HepG2 (cell line): ENCODE measurements around the gene SLC25A25. TPM values are rescaled to one million over a fixed set of nuclear protein-coding genes. Genes with fewer than 3 reads are reported as not detected.
A peak's percentile ranks its signal among the peaks of the same experiment; 100 is the strongest.

Source experiments
- ELF1 ChIP-seq: sonication (generic); formaldehyde crosslinking; IDR thresholded peaks from 2 replicates; pipeline ENCODE4 v1.4.0; 2020; ENCODE audit warnings: missing genetic modification reagents
- GATAD2A ChIP-seq: IDR thresholded peaks from 2 replicates; pipeline ENCODE4 v1.6.1; 2016
- GFI1 ChIP-seq: sonication (generic); formaldehyde crosslinking; IDR thresholded peaks from 2 replicates; pipeline ENCODE4 v1.5.0; 2020; ENCODE audit warnings: missing genetic modification reagents, mild to moderate bottlenecking, borderline replicate concordance
- KLF11 ChIP-seq: IDR thresholded peaks from 2 replicates; pipeline ENCODE4 v1.6.1; 2016; ENCODE audit warnings: missing compliant biosample characterization
- PHF8 ChIP-seq: sonication (generic); formaldehyde crosslinking; IDR thresholded peaks from 2 replicates; pipeline ENCODE4 v1.5.0; 2020; ENCODE audit warnings: missing genetic modification reagents
- SOX13 ChIP-seq, 3 experiments: fragments of 450-650 bp in 1 of 3; sonication (generic) in 1 of 3; formaldehyde crosslinking in 1 of 3; IDR thresholded peaks in 2 of 3; conservative IDR thresholded peaks in 1 of 3; 2 replicates each; pipeline versions ENCODE4 v1.5.0 to v1.6.1; 2016 to 2020; ENCODE audit warnings: antibody characterized with exemption in 1 of 3, mild to moderate bottlenecking in 1 of 3, missing compliant biosample characterization in 1 of 3, missing genetic modification reagents in 1 of 3, moderate library complexity in 1 of 3
- TFE3 ChIP-seq: IDR thresholded peaks from 2 replicates; pipeline ENCODE4 v1.6.1; 2016
- ZNF772 ChIP-seq: sonication (generic); formaldehyde crosslinking; IDR thresholded peaks from 2 replicates; pipeline ENCODE4 v1.5.0; 2020; ENCODE audit warnings: mild to moderate bottlenecking, missing genetic modification reagents
- ZNF891 ChIP-seq: sonication (generic); formaldehyde crosslinking; IDR thresholded peaks from 2 replicates; pipeline ENCODE4 v1.5.0; 2020; ENCODE audit warnings: mild to moderate bottlenecking, missing genetic modification reagents
- polyA plus RNA-seq, 8 experiments: library from polyadenylated mRNA; depleted of rRNA in 3 of 8; stranded (reverse) in 7 of 8; unstranded in 1 of 8; fragments of >200 nt; fragmentation: Illumina TruSeq in 4 of 8; extraction: Trizol in 4 of 8; gene quantifications; 2 replicates each; pipeline versions ENCODE4 v1.2.1 to v1.2.3, GENCODE V29; 2011 to 2016; ENCODE audit warnings: low read depth in 4 of 8, missing spikeins in 1 of 8, mixed read lengths in 1 of 8; ENCODE audit not compliant: insufficient read depth in 1 of 8
- total RNA-seq, 5 experiments: library from RNA; depleted of rRNA; stranded (reverse); fragments of >200 nt; fragmentation: Illumina TruSeq; extraction: Trizol; gene quantifications; 2 replicates each; pipeline ENCODE4 v1.2.3, GENCODE V29; 2016; ENCODE audit warnings: low read depth in 1 of 5
- TF ChIP-seq, protein P1 (sequence below): sonication (generic); formaldehyde crosslinking; IDR thresholded peaks from 2 replicates; pipeline ENCODE4 v1.5.0; 2020; ENCODE audit warnings: mild to moderate bottlenecking, missing genetic modification reagents
- TF ChIP-seq, protein P2 (sequence below): sonication (generic); formaldehyde crosslinking; IDR thresholded peaks from 2 replicates; pipeline ENCODE4 v1.5.0; 2020; ENCODE audit warnings: mild to moderate bottlenecking, missing genetic modification reagents, moderate library complexity
- TF ChIP-seq, protein P3 (sequence below): IDR thresholded peaks from 2 replicates; pipeline ENCODE4 v1.6.1; 2016; ENCODE audit warnings: low read depth
- TF ChIP-seq, protein P4 (sequence below), 2 experiments: sonication (generic) in 1 of 2; formaldehyde crosslinking in 1 of 2; IDR thresholded peaks; 2 replicates each; pipeline versions ENCODE4 v1.4.0 to v1.6.1; 2018 to 2020; ENCODE audit warnings: missing genetic modification reagents in 2 of 2, borderline replicate concordance in 1 of 2, low read depth in 1 of 2, mild to moderate bottlenecking in 1 of 2, missing biosample characterization in 1 of 2
- TF ChIP-seq, protein P5 (sequence below): sonication (generic); formaldehyde crosslinking; IDR thresholded peaks from 2 replicates; pipeline ENCODE4 v1.4.0; 2020; ENCODE audit warnings: missing genetic modification reagents

SLC25A25 gene
- total and polyA plus RNA-seq, 2 of the 13 experiments (the other 11 are each of a cell fraction or from before 2014, with no cell fraction given) = 10.5 to 24.8 TPM

GRCh38 chr9:128051932-128052709, 15.9 kb upstream of the SLC25A25 start (continued):
- TF ChIP-seq, protein P1, sequence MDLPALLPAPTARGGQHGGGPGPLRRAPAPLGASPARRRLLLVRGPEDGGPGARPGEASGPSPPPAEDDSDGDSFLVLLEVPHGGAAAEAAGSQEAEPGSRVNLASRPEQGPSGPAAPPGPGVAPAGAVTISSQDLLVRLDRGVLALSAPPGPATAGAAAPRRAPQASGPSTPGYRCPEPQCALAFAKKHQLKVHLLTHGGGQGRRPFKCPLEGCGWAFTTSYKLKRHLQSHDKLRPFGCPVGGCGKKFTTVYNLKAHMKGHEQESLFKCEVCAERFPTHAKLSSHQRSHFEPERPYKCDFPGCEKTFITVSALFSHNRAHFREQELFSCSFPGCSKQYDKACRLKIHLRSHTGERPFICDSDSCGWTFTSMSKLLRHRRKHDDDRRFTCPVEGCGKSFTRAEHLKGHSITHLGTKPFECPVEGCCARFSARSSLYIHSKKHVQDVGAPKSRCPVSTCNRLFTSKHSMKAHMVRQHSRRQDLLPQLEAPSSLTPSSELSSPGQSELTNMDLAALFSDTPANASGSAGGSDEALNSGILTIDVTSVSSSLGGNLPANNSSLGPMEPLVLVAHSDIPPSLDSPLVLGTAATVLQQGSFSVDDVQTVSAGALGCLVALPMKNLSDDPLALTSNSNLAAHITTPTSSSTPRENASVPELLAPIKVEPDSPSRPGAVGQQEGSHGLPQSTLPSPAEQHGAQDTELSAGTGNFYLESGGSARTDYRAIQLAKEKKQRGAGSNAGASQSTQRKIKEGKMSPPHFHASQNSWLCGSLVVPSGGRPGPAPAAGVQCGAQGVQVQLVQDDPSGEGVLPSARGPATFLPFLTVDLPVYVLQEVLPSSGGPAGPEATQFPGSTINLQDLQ = no peak
- TF ChIP-seq, protein P2, sequence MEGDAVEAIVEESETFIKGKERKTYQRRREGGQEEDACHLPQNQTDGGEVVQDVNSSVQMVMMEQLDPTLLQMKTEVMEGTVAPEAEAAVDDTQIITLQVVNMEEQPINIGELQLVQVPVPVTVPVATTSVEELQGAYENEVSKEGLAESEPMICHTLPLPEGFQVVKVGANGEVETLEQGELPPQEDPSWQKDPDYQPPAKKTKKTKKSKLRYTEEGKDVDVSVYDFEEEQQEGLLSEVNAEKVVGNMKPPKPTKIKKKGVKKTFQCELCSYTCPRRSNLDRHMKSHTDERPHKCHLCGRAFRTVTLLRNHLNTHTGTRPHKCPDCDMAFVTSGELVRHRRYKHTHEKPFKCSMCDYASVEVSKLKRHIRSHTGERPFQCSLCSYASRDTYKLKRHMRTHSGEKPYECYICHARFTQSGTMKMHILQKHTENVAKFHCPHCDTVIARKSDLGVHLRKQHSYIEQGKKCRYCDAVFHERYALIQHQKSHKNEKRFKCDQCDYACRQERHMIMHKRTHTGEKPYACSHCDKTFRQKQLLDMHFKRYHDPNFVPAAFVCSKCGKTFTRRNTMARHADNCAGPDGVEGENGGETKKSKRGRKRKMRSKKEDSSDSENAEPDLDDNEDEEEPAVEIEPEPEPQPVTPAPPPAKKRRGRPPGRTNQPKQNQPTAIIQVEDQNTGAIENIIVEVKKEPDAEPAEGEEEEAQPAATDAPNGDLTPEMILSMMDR = peak; percentile 40
- TF ChIP-seq, protein P3, sequence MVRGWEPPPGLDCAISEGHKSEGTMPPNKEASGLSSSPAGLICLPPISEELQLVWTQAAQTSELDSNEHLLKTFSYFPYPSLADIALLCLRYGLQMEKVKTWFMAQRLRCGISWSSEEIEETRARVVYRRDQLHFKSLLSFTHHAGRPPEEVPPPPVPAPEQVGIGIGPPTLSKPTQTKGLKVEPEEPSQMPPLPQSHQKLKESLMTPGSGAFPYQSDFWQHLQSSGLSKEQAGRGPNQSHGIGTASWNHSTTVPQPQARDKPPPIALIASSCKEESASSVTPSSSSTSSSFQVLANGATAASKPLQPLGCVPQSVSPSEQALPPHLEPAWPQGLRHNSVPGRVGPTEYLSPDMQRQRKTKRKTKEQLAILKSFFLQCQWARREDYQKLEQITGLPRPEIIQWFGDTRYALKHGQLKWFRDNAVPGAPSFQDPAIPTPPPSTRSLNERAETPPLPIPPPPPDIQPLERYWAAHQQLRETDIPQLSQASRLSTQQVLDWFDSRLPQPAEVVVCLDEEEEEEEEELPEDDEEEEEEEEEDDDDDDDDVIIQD (CRISPR knock-in tag) = 0 out of 2 replicates have a peak, but pooled peaks have one; percentile 17
- TF ChIP-seq, protein P4, sequence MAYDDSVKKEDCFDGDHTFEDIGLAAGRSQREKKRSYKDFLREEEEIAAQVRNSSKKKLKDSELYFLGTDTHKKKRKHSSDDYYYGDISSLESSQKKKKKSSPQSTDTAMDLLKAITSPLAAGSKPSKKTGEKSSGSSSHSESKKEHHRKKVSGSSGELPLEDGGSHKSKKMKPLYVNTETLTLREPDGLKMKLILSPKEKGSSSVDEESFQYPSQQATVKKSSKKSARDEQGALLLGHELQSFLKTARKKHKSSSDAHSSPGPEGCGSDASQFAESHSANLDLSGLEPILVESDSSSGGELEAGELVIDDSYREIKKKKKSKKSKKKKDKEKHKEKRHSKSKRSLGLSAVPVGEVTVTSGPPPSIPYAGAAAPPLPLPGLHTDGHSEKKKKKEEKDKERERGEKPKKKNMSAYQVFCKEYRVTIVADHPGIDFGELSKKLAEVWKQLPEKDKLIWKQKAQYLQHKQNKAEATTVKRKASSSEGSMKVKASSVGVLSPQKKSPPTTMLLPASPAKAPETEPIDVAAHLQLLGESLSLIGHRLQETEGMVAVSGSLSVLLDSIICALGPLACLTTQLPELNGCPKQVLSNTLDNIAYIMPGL (CRISPR knock-in tag; IDR thresholded peaks at IDR 0.05; ENCODE audit: borderline replicate concordance in 1 of 2, low read depth in 1 of 2) = peak in 1 of 2 experiments; percentile 38; a peak in 1 of 4 replicates
- 0 out of 2 replicates have a peak, but pooled peaks have one; percentile 16 for TF ChIP-seq SOX13 (IDR thresholded peaks at IDR 0.05)
- no peak for TF ChIP-seq SOX13 (CRISPR knock-in tag; conservative IDR thresholded peaks at IDR 0.05 in 1 of 2, IDR thresholded peaks at IDR 0.05 in 1 of 2)
- TF ChIP-seq PHF8 (CRISPR knock-in tag) = no peak
- TF ChIP-seq KLF11 (CRISPR knock-in tag) = no peak
- TF ChIP-seq, protein P5, sequence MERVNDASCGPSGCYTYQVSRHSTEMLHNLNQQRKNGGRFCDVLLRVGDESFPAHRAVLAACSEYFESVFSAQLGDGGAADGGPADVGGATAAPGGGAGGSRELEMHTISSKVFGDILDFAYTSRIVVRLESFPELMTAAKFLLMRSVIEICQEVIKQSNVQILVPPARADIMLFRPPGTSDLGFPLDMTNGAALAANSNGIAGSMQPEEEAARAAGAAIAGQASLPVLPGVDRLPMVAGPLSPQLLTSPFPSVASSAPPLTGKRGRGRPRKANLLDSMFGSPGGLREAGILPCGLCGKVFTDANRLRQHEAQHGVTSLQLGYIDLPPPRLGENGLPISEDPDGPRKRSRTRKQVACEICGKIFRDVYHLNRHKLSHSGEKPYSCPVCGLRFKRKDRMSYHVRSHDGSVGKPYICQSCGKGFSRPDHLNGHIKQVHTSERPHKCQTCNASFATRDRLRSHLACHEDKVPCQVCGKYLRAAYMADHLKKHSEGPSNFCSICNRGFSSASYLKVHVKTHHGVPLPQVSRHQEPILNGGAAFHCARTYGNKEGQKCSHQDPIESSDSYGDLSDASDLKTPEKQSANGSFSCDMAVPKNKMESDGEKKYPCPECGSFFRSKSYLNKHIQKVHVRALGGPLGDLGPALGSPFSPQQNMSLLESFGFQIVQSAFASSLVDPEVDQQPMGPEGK = 0 out of 2 replicates have a peak, but pooled peaks have one; percentile 26
- 0 out of 2 replicates have a peak, but pooled peaks have one; percentile 49 for TF ChIP-seq ZNF772
- no peak for TF ChIP-seq ZNF891 (CRISPR knock-in tag)
- TF ChIP-seq TFE3 (CRISPR knock-in tag) = peak; percentile 89
- TF ChIP-seq GFI1 (CRISPR knock-in tag) = no peak
- no peak for TF ChIP-seq GATAD2A (CRISPR knock-in tag)
- no peak for TF ChIP-seq ELF1
